Heart left ventricle (tissue), 13 donors: ENCODE data around the gene BRIX1.

Source experiments
- CTCF ChIP-seq, 12 donors: fragments of 200-600 bp; sonication (generic) in 4 of 12; IDR thresholded peaks; one replicate each; pipeline versions ENCODE4 v1.5.0 to v1.8.0; 2018 to 2022; ENCODE audit warnings: antibody characterized with exemption in 12 of 12, mild to moderate bottlenecking in 5 of 12
- POLR2A ChIP-seq, 2 donors: fragments of 450-650 bp; IDR thresholded peaks; one replicate each; pipeline ENCODE4 v1.6.1; 2017; ENCODE audit warnings: antibody characterized with exemption in 2 of 2, mild to moderate bottlenecking in 2 of 2, moderate library complexity in 2 of 2
- donor health status: ischemic (EF 13 %, LVEDD 7.1; RV severe dilation, severe dysfunction).
- donor health status: DM: no; HTN: yes; CAD: no.
- donor health status: DM: no; HTN: no; CAD: no.
- donor health status: ischemic (EF 25% LVEDD 6.9; RV normal size, moderate dysfunction).
- donor health status: ischemic (EF 25% LVEDD 5.7; RV mildly dilated, moderate dysfunction).
- donor health status: ischemic (EF 35%, LVEDD 5.7; RV mildly dilated, moderate dysfunction).
- donor health status: nonischemic (EF 11% LVEDD 7.7; RV severe dilation, severe dysfunction).
- donor health status: DM: yes; HTN: yes; CAD: no.
- donor health status: PGD.
- donor health status: ischemic (EF 29% LVEDD 5.4; RV normal size, mild dysfunction).
- donor health status: nonischemic (EF 23%, LVEDD 6.1; RV moderate dilation, normal function).

GRCh38 chr5:34926318-34926888, 10.9 kb downstream of the BRIX1 start:
- no peak for TF ChIP-seq POLR2A (IDR thresholded peaks at IDR 0.05)
- TF ChIP-seq CTCF (IDR thresholded peaks at IDR 0.05): no peak
